GM12873 (cell line): Measurements from ENCODE around the gene CARS1.

ENCODE experiments used
- TF ChIP-seq, protein P1 (sequence below): IDR thresholded peaks from 2 replicates; pipeline ENCODE4 v1.5.1; 2012; ENCODE audit warnings: low read depth, mild to moderate bottlenecking, moderate library complexity, low read length, control low read depth; ENCODE audit not compliant: insufficient read depth; ENCODE audit errors: missing control alignments

The CARS1 gene

DNA sequence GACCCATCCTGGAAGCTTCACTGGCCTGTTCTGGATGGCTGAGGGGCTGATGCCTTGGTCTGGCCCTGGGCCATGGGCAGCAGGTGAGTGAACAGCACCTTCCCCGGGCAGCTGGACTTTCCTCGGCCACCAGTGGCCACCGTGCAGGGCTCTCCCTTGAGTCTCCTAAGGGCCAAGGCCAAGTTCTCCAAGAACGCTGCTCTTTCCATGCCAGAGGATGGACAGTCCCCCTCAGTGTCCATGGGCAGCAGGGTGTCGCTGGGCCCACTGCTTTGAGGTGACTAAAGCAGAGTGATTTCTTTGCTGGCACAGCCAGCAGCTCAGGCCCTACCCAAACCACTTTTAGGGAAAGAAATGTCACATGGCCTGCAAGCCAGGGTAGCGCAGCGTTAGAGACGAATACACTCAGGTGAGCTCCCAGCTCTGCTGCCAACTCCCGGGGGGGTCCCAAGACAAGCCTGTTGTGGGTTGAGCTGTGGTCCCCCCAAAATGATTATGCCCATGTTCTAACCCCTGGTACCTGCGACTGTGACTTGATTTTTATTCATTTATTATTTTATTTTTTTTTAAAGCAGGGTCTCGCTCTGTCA is 3.3 kb upstream of the CARS1 start:
- TF ChIP-seq, protein P1, sequence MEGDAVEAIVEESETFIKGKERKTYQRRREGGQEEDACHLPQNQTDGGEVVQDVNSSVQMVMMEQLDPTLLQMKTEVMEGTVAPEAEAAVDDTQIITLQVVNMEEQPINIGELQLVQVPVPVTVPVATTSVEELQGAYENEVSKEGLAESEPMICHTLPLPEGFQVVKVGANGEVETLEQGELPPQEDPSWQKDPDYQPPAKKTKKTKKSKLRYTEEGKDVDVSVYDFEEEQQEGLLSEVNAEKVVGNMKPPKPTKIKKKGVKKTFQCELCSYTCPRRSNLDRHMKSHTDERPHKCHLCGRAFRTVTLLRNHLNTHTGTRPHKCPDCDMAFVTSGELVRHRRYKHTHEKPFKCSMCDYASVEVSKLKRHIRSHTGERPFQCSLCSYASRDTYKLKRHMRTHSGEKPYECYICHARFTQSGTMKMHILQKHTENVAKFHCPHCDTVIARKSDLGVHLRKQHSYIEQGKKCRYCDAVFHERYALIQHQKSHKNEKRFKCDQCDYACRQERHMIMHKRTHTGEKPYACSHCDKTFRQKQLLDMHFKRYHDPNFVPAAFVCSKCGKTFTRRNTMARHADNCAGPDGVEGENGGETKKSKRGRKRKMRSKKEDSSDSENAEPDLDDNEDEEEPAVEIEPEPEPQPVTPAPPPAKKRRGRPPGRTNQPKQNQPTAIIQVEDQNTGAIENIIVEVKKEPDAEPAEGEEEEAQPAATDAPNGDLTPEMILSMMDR = no peak

DNA sequence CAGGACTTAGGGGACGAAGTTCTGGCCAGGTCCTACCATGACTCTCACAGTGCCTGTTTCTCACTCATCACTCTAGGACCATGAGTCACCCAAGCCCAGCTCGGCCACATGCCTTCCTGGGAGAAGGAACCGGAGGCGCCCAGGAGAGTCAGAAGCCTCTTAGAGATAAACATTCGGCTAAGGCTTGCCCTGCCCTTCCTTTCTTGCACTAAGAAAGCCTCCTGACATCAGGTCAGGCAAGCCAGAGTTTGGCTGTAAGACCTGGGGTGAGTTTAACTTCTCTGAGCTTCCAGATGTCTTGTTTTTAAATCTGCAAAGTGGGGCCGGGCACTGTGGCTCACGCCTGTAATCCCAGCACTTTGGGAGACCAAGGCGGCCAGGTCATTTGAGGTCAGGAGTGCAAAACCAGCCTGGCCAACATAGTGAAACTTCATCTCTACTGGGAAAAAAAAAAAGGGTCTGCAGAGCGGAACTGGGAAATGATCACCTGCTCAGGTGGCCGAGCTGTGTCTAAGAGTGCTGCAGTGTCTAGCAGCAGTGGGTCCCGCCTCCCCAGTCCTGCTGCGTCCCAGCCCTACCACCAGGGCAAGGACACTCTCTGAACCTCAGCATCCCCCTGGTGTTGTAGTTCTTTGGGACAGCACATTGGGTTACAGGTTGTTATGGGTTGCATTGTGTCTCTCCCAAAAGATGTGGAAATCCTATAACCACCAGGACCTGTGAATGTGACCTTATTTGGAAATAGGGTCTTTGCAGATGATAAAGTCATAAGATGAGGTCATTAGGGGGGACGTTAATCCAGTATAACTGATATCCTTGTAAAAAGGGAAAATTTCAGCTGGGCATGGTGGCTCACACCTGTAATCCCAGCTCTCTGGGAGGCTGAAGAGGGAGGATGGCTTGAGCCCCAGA is 1.8 kb upstream of the CARS1 start:
- TF ChIP-seq, protein P1 = peak; percentile 11

DNA sequence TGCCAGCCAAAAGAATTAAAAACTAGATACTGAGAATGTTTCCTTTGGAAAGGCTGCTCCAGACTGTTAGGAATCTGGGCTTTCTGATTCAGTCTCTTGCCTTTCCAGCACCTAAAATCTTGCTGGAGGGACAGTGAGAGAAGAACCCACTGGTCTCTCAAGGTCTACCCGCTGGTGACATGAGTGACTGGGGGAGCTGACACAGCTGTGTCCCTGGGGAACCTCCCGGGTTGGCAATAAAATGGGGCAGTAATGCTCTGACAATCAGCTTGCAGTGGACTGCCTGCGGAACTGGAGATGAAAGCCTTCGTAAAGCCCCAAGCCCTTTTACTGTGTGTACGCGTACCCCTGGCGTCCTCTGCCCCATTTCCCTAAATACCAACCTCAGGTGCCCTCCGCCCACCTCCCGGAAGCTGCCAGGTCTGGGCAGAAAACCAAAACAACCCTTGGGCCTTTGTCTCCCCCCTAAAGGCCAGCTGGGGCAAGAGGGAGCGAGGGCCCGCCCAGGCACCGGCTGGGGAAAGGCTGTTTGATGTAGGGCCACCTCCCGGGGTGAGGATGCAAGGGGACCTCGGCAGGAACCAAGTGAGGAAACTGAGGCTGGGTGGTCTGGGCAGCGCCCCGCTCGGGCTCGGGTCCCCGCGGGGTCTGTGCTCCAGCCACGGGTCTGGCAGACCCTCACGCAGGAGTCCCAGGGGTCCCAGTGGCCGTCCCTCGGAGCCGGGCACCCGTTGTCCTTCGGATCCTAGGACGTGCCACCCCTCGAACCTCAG is 741 bp downstream of the CARS1 start:
- TF ChIP-seq, protein P1 = no peak

- TF ChIP-seq, protein P1 = no peak
These were observed 1.3 kb downstream of the CARS1 start for GRCh38 chr11:3055891-3056290.

DNA sequence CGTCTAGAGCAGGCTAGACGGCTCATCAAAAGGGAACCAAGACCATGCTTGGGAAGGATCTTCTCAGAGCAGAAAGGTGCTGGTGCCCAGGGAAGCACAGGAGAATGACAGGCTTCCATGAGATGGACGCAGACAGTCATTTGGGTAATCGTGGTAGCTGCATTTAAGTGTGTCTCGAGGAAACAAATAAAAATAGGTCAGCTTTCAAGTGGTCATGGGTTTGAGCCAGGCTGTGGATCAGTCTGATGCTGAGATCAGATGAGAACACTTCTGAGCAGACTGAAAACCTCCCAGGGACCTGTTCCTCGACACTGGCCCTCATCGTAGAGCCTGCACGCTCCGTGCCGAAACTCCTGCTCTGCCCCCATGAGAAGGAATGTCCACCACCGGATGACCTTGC is 4.7 kb downstream of the CARS1 start:
- TF ChIP-seq, protein P1 = no peak

- TF ChIP-seq, protein P1 = no peak
These were observed 5.1 kb downstream of the CARS1 start for GRCh38 chr11:3052109-3052479.
